ENCODE measurements around the gene RBPJ. TPM values are rescaled to one million over a fixed set of nuclear protein-coding genes. Genes with fewer than 3 reads are reported as not detected.

RBPJ gene
- total RNA-seq, 2 experiments from 2014 or later = 150 to 151 TPM

DNA sequence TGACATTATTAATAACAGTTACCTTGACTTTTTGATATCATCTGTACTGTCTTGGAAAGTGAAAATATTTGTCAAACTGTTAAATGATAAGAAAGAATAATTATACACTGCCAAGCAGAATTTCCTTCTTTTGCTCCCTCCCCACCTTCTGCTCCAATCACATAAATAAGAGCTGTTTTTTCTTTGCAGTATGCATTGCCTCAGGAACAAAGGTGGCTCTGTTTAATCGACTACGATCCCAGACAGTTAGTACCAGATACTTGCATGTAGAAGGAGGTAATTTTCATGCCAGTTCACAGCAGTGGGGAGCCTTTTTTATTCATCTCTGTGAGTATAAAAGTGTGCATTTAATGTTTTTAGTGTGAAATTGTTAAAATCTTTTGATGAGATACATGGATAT is 103.3 kb downstream of the RBPJ start:
- no peak for DNase-seq
- Mint-ChIP-seq H3K9me3 (no peaks in the 10 kb centered on the region), H3K4me3 (no peak overlapping the region), H3K27ac (no peak overlapping the region), H3K4me1 (ENCODE audit: low read depth) (peaks cover 10% of the 10 kb centered on the region), H3K36me3 (ENCODE audit: low read depth) (peaks cover 61% of the 10 kb centered on the region), H3K27me3 (no peaks in the 10 kb centered on the region)
- TF ChIP-seq, protein P1, sequence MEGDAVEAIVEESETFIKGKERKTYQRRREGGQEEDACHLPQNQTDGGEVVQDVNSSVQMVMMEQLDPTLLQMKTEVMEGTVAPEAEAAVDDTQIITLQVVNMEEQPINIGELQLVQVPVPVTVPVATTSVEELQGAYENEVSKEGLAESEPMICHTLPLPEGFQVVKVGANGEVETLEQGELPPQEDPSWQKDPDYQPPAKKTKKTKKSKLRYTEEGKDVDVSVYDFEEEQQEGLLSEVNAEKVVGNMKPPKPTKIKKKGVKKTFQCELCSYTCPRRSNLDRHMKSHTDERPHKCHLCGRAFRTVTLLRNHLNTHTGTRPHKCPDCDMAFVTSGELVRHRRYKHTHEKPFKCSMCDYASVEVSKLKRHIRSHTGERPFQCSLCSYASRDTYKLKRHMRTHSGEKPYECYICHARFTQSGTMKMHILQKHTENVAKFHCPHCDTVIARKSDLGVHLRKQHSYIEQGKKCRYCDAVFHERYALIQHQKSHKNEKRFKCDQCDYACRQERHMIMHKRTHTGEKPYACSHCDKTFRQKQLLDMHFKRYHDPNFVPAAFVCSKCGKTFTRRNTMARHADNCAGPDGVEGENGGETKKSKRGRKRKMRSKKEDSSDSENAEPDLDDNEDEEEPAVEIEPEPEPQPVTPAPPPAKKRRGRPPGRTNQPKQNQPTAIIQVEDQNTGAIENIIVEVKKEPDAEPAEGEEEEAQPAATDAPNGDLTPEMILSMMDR (IDR thresholded peaks at IDR 0.05) = no peak
- no peak for ATAC-seq
- intact Hi-C loops (cut with micrococcal nuclease) = no loop called here
- POLR2A ChIA-PET = no interaction called here
- CTCF ChIA-PET = interaction anchor here (1.2 to 1.6 kb wide), 2 partner anchors 75 to 94 kb away, joined by 3 read pairs; no protein-coding TSS in a partner anchor

DNA sequence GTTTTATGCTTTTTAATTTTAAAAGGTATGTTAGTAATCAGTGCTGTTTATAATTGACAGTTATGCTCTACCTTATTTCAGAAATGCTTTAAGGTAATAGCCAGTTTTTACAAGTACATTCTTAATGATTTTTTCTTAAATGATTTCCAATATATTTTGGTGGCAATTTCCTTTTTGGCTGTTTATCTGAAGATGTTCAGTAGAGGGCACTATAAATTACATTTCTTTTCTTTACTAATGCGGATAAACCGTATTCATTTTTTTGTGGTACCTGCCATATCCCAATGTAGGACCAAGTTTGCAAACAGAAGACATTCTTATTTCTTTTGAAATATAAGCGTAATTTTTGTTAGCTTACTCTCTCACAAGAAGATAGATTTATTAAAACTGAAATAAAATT is 104.0 kb downstream of the RBPJ start:
- Mint-ChIP-seq H3K9me3 (no peaks in the 10 kb centered on the region), H3K36me3 (ENCODE audit: low read depth) (peaks cover 62% of the 10 kb centered on the region), H3K27ac (no peak overlapping the region), H3K27me3 (no peaks in the 10 kb centered on the region), H3K4me1 (ENCODE audit: low read depth) (peaks cover 10% of the 10 kb centered on the region), H3K4me3 (no peak overlapping the region)
- ChIA-PET POLR2A (no interaction called here), CTCF (interaction anchor here (0.6 to 1.6 kb wide), 3 partner anchors 9 to 94 kb away, joined by 3 read pairs; no protein-coding TSS in a partner anchor)
- intact Hi-C loops (cut with micrococcal nuclease) = no loop called here
- TF ChIP-seq, protein P1 (IDR thresholded peaks at IDR 0.05) = no peak
- DNase-seq = no peak
- no peak for ATAC-seq

DNA sequence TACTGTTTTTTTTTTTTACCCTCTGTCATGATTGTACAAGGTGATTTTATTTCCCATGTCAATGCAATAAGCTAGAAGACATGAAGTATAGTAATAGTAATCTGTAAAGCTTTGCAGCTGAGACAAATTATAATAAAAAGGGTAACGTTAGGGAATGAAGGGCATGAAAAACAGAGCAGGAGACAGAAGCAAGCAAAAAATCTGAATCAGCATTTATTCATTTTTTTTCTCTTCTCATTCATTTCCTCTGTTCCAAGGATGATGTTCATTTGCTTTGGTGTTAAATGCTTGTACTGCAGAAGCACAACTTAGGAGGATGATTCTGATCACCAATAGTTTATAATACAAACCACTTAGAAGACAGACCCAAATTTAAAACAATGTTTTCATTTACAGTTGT is 105.1 kb downstream of the RBPJ start:
- intact Hi-C loops (cut with micrococcal nuclease) = no loop called here
- Mint-ChIP-seq H3K4me3 (no peak overlapping the region), H3K9me3 (no peaks in the 10 kb centered on the region), H3K27me3 (no peaks in the 10 kb centered on the region), H3K27ac (no peak overlapping the region), H3K36me3 (ENCODE audit: low read depth) (peaks cover 65% of the 10 kb centered on the region), H3K4me1 (ENCODE audit: low read depth) (peaks cover 10% of the 10 kb centered on the region)
- TF ChIP-seq, protein P1 (IDR thresholded peaks at IDR 0.05) = no peak
- DNase-seq (no peak), ATAC-seq (no peak)
- ChIA-PET POLR2A (no interaction called here), CTCF (no interaction called here)

DNA sequence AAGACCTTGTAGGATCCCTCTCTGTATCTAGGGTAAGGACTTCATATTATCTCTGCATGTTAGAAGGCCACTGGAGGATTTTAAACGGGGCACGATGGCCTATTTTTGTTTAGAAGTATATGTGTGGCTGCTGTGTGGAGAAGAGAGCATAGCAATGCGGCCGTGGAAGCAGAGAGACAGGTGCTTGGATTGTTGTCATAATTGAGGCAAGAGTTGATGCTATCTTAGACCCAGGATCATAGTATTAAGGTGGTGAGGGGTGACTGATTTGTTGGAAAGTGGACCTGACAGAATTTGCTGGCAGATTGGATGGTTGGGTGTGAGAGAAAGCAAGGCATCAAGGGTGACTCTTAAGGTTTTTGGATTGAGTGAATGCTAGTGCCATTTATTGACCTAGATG is 106.1 kb downstream of the RBPJ start:
- TF ChIP-seq, protein P1 (IDR thresholded peaks at IDR 0.05) = no peak
- no peak overlapping the region for H3K4me3 Mint-ChIP-seq
- POLR2A ChIA-PET = no interaction called here
- intact Hi-C loops (cut with micrococcal nuclease) = no loop called here
- DNase-seq = no peak
- H3K36me3 Mint-ChIP-seq (ENCODE audit: low read depth) = peaks cover 65% of the 10 kb centered on the region
- peaks cover 10% of the 10 kb centered on the region for H3K4me1 Mint-ChIP-seq (ENCODE audit: low read depth)
- H3K27ac Mint-ChIP-seq = peak overlapping the region; percentile 10
- CTCF ChIA-PET = interaction anchor here (1.2 kb wide), 1 partner anchor 439 kb away, joined by 3 read pairs; no protein-coding TSS in a partner anchor
- ATAC-seq = no peak
- no peaks in the 10 kb centered on the region for H3K9me3 Mint-ChIP-seq
- H3K27me3 Mint-ChIP-seq = no peaks in the 10 kb centered on the region

DNA sequence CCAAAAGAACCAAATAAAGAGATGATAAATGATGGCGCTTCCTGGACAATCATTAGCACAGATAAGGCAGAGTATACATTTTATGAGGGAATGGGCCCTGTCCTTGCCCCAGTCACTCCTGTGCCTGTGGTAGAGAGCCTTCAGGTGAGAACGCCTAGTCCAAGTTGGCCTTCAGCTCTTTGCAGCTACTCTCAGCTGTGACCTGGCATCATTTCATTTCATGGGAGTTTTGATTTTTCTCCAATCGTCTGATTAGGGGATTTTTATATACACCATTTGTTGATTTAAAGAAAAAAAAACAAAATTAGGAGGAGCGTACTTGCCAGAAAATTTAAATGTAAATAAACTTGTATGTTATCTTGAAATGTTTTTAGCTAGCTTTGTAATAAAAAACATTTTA is 109.1 kb downstream of the RBPJ start:
- TF ChIP-seq, protein P1 (IDR thresholded peaks at IDR 0.05) = no peak
- POLR2A ChIA-PET = no interaction called here
- ATAC-seq = no peak
- Mint-ChIP-seq H3K9me3 (no peaks in the 10 kb centered on the region), H3K27me3 (no peaks in the 10 kb centered on the region), H3K36me3 (ENCODE audit: low read depth) (peaks cover 65% of the 10 kb centered on the region), H3K27ac (no peak overlapping the region), H3K4me1 (ENCODE audit: low read depth) (peaks cover 10% of the 10 kb centered on the region), H3K4me3 (no peak overlapping the region)
- intact Hi-C loops (cut with micrococcal nuclease) = no loop called here
- CTCF ChIA-PET = interaction anchor here (1.8 kb wide), 1 partner anchor 100 kb away, joined by 5 read pairs; no protein-coding TSS in a partner anchor
- DNase-seq = no peak
